HG03571 (cell line): ENCODE data around the gene ING5.
A peak's percentile ranks its signal among the peaks of the same experiment; 100 is the strongest.
"Not testable (repeated sequence)": the region's sequence is repeated elsewhere in the genome, so short reads cannot be mapped to it uniquely, and the experiment has no call there.

Source experiments
- ATAC-seq: cut with Tn5 transposase; IDR thresholded peaks from one replicate; pipeline ENCODE4 v1.9.1; 2021; ENCODE audit not compliant: unreplicated experiment

ING5 gene

DNA sequence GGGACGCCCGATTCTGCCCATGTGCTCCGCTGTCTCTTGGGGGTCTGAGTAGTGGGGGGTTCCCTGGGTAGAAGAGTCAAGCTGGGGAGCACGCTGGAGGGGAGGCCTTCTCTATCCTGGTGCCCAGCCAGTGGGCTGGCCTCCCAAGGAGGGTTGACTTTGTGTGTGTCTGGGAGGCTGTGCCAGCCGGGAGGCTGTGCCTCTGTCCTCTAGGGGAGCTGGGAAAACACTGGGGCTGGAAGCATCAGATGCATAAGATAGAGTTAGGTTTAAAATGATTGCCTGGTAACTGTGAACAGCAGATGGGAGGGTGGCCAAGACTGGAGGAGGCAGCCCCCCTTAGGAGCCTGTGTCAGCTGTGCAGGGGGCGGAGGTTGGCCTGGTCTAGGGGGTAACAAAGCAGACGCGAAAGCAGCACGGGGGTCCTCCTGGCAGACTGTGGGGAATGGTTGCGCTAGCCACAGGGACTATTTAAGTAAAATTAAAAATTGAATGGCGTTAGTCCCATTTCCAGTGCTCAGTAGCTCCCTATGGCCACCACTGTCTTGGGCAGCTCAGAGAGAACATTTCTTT is 1.3 kb downstream of the ING5 start:
- no peak for ATAC-seq

DNA sequence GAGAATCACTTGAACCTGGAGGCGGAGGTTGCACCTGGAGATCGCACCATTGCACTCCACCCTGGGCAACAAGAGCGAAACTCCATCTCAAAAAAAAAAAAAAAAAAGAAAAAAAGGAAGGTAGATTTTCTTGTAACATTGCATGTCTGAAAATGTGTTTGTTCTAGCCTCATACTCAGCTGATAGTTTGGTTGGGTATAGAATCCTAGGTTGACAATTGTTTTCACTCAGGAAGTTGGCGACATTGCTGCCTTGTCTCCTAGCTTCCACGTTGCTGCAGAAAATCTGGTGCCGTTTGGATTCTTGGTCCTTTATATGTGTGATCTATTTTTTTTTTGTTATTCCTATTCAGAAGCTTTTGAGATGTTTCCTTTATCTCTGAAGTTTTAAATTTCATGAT is 4.7 kb downstream of the ING5 start:
- no peak for ATAC-seq

DNA sequence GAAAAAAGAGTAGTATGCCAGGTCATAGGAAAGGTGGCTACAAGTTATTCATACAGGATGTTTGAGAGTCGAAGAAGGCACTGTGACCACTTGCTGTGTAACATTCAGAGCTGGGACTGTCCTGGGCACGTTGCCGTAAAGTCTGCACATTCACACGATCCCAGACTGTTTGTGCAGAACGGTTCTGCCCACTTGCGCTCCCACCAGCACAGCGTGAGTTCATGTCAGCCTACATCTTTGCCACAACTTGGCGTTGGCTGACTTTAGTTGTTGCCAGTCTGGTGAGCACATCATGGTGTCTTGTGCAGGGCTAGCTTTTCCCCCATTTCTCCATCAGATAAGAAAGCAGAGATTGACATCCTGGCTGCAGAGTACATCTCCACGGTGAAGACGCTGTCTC is 7.0 kb downstream of the ING5 start:
- ATAC-seq = no peak

DNA sequence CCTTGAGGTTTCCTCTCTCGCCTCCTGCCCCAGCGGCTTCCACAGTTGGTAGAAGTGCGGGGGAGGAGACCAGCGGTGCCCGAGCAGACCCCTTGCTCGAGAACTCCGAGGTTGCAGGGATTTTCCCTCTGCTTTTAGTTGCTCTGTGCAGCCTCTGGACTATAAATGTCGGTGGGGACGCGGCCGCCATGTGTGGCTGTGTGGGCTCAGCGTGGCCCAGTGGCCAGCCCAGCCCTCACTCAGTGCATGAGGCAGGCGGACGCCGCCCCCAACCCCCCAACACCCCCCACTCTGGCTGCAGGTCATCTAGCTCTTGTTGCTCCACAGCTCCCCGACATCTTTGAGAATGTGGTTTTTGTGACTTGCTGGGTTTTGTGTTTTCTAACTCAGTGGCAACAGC is 17.3 kb downstream of the ING5 start:
- no peak for ATAC-seq

DNA sequence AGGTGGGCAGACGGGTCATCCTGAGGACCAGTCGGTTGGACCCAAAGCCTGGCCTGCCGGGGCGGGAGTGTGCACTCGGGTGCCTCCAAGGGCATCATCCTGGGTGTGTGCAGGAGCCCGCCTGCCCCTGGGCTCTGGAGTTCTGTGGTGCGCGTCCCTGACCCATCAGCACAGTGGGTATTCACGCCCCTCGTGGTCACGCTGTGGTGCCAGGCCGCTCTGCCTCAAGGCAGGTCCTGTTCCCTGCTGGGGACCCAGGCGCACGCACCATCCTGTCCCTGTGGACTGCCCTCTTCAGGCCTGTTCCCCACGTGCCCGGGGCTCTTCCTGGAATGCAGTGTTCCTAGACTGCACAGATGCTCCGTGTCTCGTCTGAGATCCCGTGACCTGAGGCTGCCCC is 18.3 kb downstream of the ING5 start:
- no peak for ATAC-seq

DNA sequence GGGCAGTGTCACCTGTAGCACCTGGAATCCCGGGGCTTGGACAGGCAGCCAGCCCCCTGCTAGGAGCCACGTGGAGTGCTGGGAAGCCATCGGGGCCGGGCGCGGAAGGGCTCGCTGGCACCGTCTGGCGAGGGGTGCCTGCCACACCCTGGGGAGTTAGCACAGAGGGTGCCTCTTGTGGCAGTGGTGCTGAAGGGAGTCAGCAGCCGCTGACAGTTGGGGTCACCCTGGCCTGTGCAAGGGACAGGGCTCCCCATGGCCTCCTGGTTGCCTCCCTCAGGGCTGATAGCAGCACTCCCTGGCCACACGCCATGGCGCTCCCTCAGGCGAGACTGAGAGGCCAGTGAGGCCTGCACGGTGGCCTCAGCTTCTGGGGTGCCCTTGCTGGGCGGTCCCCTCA is 18.7 kb downstream of the ING5 start:
- no peak for ATAC-seq

DNA sequence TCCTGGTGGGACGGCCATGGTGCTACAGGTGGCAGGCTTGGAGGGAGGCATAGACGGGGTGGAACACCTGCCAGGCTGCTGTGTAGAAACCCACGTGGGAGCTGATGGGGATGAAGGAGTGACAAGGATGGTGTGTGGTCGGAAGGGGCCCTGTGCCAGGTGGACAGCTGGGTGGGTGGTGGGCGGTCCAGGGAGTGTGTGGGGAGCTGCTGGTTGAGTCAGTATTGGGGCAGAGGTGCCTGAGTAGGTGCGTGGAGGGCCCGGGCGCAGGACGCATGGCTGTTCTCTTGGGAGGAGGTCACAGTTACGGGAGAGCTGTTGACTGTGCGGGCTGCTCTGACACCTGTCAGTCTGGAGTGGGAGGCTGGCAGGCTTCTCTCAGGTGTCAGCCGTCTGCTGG is 20.0 kb downstream of the ING5 start:
- ATAC-seq = no peak

DNA sequence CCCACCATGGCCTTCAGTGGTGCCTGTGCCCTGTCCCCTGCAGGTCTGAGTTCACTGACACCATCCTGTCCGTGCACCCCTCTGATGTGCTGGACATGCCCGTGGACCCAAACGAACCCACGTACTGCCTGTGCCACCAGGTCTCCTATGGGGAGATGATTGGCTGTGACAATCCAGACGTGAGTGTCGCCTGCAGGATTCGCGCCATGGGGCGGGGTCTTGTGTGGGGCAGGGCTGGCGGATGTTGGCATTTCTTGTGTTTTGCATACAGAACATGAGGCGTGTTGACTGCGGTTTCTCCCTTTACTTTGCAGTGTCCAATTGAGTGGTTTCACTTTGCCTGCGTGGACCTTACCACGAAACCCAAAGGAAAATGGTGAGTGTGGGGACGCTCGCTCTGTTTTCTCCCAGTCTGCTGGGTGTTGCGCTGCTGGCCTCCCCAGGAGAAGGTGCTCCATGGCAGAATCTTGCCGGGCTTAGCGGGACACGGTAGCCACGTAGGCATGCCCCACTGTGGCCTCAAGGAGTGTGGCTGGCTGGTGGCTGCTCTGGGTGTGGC is 21.1 kb downstream of the ING5 start:
- ATAC-seq = no peak

DNA sequence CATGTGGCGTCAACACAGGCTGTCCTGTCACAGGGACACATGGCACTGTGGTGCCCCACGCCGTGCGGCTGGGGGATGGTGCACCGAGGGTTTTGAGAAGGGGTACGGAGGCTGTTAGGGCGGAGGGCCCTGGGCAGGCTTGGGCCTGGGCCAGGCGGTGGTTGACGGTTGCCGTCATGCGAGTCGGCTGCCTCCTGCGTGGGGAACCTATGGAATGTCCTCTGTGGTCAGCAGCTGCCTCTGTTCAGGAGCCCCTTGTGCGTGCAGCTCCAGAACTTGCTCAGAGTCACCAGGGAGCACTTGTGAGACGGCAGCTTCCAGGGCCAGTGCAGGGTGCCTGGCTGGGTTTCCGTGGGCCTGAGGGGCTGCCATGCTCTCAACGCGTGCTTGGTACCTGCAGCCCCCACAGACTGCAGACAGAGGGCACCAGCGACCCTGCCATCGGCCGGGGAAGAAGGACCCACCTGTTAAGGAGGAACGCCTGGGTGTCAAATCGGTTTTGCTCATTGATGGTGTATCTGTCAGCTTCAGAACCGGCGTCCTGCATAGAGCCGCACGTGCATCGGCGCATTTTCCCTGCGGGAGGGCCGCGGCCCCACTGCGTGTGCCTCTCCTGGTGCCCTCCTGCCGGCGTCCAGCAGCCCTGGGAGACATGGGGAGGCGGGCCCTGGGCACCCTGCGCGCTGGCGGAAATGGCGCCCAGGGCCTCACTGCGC is 22.6 kb downstream of the ING5 start:
- no peak for ATAC-seq

DNA sequence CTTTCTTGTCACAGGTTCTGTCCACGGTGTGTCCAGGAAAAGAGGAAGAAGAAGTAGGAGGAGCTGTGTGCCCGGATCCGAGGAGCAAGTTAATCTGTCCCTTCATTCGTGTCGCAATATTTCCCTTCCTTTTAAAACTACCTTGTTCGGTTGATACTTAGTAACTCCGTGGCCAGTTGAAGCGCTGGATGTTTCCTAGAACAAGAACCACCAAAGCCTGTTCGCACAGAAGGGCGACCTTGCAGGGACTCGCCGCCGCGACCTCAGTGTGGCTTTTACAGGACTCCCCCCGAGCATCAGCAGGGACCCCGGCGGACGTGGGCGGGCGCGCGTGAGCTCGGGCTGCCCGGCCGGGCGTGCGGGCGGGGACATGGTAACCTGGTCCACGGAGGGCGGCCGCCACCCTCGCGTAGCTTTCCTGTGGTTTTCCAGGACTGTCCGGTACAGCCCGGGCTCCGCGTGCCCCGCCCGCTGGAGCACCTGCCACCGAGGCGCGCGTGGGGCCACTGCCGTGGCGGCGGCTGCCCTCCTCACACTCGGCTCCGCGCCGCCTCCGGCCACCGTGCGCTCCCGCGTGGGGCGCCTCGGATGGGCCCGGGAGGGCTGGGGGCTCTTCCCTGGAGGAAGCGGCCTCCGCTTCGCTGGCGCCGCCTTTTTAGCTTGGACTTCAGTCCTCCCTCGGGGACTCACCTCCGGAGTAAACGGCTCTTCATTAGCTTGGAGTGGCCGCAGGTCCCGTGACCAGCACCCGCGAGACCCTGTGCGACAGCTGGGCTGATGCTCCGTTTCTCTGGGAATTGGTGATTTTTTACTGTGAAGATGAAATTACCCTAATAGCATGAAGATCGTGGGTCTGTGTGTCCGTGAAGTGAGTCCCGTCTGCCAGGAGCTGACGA is 23.4 kb downstream of the ING5 start:
- no peak for ATAC-seq

DNA sequence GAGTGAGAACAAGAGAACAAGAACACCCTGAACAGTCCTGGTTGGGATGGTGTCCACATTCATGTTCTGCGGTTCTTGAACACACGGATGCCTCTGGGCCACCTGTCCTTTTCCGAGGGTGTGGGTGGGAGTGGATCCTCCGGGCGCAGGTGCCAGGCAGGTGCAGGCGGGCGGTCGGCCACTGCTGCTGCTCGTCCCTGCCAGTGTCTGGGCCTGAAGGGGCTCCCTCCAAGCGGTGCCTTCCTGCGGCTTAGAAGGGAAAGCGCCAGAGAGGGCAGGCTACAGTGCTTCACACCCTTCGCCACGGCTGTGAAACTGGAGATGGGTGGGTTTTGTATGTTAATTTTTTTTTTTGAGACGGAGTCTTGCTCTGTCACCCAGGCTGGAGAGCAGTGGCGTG is 24.6 kb downstream of the ING5 start:
- ATAC-seq = no peak

DNA sequence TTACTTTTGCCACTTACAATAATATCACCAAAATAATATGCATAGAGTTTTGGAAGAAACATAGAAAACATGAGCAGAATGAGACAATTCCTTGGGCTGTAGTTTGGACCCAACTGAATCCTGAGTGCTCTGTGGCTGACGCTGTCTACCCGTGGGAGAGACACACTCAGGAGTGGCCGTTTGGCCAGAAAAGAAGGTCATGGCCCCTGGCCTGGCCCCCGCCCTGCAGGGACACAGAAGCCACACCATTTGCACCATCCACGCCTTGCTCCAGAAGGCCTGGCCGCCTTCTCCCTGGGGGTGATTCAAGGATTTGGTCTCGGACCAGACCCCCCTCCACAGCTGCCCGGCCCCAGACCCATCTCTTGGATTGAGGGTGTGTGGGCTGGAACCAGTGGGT is 26.2 kb downstream of the ING5 start:
- no peak for ATAC-seq

DNA sequence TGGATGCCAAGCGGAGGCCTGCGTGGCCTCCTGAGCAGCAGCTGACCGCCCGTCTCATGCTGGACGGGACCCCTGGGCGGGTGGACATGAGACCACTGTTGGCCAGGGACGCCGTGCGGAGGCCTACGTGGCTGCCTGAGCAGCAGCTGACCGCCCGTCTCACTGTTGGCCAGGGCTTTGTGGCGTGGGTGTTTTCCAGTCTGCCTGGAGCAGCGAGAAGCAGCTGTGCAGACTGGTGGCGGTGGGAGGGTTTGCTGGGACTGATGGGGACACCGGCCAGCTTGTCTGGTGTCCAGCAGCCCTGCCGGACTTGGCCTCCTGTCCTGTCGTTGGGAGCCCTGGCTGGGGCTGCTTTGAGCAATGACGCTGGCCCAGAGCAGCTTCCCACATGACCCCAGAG is 26.8 kb downstream of the ING5 start:
- no peak for ATAC-seq

DNA sequence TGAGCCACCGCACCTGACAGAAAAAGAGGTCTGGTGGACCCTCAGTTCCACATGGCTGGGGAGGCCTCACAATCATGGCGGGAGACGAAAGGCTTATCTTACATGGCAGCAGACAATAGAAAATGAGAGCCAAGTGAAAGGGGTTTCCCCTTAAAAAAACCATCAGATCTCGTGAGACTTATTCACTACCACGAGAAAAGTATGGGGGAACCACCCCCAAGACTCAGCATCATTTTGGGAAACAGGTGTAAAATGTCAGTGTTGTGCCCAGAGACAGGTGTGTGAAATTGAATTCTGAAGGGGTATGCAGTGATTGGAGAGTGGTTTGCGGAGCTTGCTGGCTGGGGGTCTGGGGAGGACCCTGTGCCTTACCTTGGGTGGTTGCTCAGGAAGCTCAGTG is 28.0 kb downstream of the ING5 start:
- no peak for ATAC-seq

DNA sequence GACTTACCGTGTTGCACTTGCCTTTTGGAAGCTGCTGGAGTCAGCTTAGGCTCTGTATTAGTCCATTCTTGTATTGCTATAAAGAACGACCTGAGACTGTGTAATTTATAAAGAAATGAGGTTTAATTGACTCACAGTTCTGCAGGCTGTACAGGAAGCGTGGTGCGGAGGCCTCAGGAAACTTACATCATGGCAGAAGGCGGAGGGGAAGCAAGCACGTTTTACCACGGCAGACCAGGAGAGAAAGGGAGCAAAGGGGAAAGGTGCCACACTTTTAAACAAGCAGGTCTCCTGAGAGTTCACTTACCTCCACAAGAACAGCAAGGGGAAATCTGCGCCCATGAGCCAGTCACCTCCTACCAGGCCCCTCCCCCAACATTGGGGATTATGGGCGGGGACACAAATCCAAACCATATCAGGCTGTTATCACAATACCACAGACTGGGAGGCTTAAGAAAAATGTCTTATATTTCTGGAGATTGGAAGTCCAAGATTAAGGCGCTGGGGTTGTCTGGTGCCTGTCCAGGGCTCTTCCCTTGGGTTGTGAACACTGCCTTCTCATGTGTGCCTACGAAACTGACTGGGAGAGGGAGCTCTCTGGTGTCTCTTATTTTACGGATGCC is 28.9 kb downstream of the ING5 start:
- no peak for ATAC-seq

DNA sequence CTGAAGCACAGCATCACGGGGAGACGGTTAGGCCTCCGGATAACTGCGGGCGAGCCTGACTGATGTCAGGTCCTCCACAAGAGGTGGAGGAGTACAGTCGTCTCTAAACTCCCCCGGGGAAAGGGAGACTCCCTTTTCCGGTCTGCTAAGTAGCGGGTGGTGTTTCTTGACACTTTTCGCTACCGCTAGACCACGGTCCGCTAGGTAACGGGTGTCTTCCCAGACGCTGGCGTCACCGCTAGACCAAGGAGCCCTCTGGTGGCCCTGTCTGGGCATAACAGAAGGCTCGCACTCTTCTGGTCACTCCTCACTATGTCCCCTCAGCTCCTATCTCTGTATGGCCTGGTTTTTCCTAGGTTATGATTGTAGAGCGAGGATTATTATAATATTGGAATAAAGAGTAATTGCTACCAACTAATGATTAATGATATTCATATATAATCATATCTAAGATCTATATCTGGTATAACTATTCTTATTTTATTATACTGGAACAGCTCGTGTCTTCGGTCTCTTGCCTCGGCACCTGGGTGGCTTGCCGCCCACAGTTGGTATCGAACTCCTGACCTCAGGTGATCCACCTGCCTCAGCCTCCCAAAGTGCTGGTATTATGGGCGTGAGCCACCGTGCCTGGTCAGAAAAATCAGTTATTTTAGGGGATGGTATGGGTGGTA is 30.8 kb downstream of the ING5 start:
- not testable (repeated sequence) for ATAC-seq

DNA sequence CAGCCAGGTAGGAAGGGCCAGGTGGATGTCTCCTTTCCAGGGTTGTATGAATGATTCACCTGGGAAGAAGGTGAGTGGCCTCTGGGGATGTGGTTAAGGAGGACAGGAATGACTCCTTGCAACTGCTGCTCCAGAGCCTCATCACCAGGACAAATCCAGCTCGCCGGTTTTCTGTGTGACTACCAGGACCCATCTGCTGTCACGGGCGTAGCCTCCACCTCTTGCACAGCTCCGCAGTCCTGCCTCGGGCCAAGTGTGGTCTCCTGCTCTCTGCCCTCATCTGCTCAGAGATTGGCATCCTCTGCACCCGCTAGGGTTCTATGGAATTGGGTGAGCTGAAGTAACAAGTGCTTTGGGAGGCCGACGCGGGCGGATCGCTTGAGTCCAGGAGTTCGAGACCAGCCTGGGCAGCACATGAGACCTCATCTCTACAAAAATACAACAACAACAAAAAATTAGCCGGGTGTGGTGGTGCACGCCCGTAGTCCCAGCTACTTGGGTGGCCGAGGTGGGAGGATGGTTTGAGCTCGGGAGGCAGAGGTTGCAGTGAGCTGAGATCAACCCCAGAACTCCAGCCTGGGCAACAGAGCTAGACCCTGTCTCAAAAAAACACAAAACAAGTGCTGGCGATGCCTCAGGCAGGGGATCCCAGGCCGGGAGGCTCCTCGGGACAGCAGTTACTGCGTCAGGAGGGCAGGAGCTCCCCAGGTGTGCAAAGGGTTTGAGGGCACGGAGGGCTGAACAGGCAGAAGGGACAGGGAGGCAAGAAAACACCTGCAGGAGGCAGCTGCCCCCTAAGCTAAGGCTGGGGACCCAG is 31.8 kb downstream of the ING5 start:
- ATAC-seq = no peak

DNA sequence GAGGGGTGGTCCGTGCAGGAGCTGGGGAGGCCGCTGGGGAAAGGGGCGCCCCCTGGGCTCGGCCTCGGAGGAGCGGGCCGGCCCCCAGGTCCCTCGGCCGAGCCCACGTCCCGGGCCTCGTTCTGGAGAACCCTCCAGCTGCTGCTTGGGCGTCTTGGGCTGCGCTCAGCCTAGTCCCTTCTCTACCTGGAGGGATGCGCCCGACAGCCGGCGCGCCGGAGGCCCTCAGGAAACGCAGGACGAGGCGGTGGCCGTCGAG is 32.3 kb downstream of the ING5 start:
- peak; percentile 22 for ATAC-seq

DNA sequence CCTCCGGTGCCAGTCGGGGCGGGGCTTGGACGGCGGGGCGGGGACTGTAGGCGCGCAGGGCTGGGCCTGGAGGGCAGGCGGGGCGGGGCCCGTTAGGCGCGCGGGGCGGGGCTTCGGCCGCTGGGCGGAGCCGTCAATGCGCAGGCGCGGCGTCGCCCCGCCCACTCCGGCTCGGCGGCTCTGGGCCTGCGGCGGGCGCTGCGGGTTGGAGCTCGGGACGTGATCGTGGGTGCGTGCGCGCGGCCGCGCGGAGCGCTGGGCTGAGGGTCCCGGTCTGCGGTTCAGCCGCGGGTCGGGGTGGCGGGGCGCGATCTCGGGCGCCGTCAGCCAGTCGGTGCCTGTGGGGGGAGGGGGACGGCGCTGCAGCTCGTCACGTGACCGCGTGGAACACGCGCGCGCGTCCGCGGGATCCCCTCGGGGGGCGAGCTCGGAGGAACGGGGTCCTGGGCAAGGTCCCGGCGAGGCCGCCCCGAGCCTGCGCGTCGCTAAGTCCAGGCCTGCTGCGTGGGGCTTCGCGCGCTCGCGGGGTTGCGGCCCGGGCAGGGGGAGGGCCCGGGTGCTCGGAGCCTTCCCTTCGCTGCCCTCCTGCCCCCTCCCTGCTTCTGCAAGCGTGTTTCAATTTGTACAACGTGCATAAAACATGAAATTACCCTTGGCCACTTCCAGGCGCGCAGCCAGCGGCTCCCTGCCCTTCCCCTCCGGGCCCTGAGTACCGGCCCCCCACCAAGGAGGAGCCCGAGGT is 32.8 kb downstream of the ING5 start, which contains the start of gene D2HGDH:
Gene D2HGDH (plus strand): TSS at position 164 of the 742 bp plus-strand sequence. CDS start 595 bp downstream, outside the sequence.
- ATAC-seq = peak; percentile 80
